SK-N-SH (cell line): ENCODE measurements around the gene NSMCE3. TPM values are rescaled to one million over a fixed set of nuclear protein-coding genes. Genes with fewer than 3 reads are reported as not detected.

ENCODE experiments used
- CTCF ChIA-PET: fragments of 300-600, 350-600 bp; formaldehyde crosslinking; extraction: SDS; loops from one replicate; lab custom pipeline; 2021; lab: Yijun Ruan, JAX
- POLR2A ChIA-PET: fragments of 350-600 bp; sonication (Branson Sonifier 250); formaldehyde crosslinking; extraction: SDS; loops from one replicate; lab custom pipeline; 2020; ENCODE audit warnings: antibody characterized with exemption, inconsistent platforms; lab: Yijun Ruan, JAX
- DNase-seq: peaks from one replicate; pipeline ENCODE4 v3.0.0; 2012
- H2AFZ ChIP-seq: fragments of 200-600 bp; sonication (generic); 2 replicates; pipeline ENCODE4 v1.8.1; 2016; ENCODE audit warnings: antibody characterized with exemption, mild to moderate bottlenecking, low read depth
- H3F3A ChIP-seq: fragments of 200-600 bp; sonication (generic); replicated peaks from 2 replicates; pipeline ENCODE3; 2016; ENCODE audit warnings: antibody characterized with exemption, mild to moderate bottlenecking; ENCODE audit not compliant: insufficient read depth
- H3K27ac ChIP-seq, 2 experiments: fragments of 200-500 bp in 1 of 2; fragments of 200-600 bp in 1 of 2; sonication (Bioruptor generic) in 1 of 2; sonication (generic), shearing (Covaris generic) in 1 of 2; 2 replicates each; pipeline versions ENCODE4 v1.5.1 to v1.6.1; 2014 to 2016; ENCODE audit warnings: low read depth in 2 of 2, inconsistent platforms in 1 of 2, low read length in 1 of 2, mild to moderate bottlenecking in 1 of 2, mixed read lengths in 1 of 2
- H3K27me3 ChIP-seq: fragments of 200-600 bp; sonication (generic), shearing (Covaris generic); 2 replicates; pipeline ENCODE4 v1.6.1; 2016; ENCODE audit warnings: mixed run types; ENCODE audit not compliant: insufficient read depth
- H3K36me3 ChIP-seq, 2 experiments: fragments of 200-500 bp in 1 of 2; fragments of 200-600 bp in 1 of 2; sonication (Bioruptor generic) in 1 of 2; sonication (generic) in 1 of 2; replicated peaks in 1 of 2; 2 replicates each; pipeline versions ENCODE3 to v1.5.1; 2014 to 2016; ENCODE audit warnings: low read length in 1 of 2, mild to moderate bottlenecking in 1 of 2; ENCODE audit not compliant: insufficient read depth in 2 of 2, control insufficient read depth in 1 of 2
- H3K4me1 ChIP-seq, 2 experiments: fragments of 200-500 bp in 1 of 2; fragments of 200-600 bp in 1 of 2; sonication (Bioruptor generic) in 1 of 2; sonication (generic), shearing (Covaris generic) in 1 of 2; 2 replicates each; pipeline versions ENCODE4 v1.5.1 to v1.6.1; 2014 to 2016; ENCODE audit warnings: low read depth in 1 of 2, low read length in 1 of 2, mixed run types in 1 of 2; ENCODE audit not compliant: insufficient read depth in 2 of 2, control insufficient read depth in 1 of 2
- H3K4me2 ChIP-seq: fragments of 200-600 bp; sonication (generic), shearing (Covaris generic); 2 replicates; pipeline ENCODE4 v1.6.1; 2017; ENCODE audit warnings: mixed run types
- H3K4me3 ChIP-seq, 2 experiments: fragments of 200-500 bp in 1 of 2; fragments of 200-600 bp in 1 of 2; sonication (Bioruptor generic) in 1 of 2; sonication (generic), shearing (Covaris generic) in 1 of 2; 2 replicates each; pipeline versions ENCODE4 v1.5.1 to v1.8.1; 2014 to 2016; ENCODE audit warnings: low read depth in 2 of 2, inconsistent platforms in 1 of 2, low read length in 1 of 2, mild to moderate bottlenecking in 1 of 2, mixed read lengths in 1 of 2, moderate library complexity in 1 of 2
- H3K79me2 ChIP-seq: fragments of 200-600 bp; sonication (generic); 2 replicates; pipeline ENCODE4 v1.8.1; 2017; ENCODE audit warnings: mild to moderate bottlenecking; ENCODE audit not compliant: insufficient read depth
- H3K9ac ChIP-seq: fragments of 200-600 bp; sonication (generic); 2 replicates; pipeline ENCODE4 v1.6.1; 2017; ENCODE audit warnings: mixed run types
- H3K9me2 ChIP-seq: fragments of 200-600 bp; sonication (generic); 2 replicates; pipeline ENCODE4 v1.6.1; 2017; ENCODE audit warnings: mixed run types
- H3K9me3 ChIP-seq: fragments of 200-600 bp; sonication (generic); 2 replicates; pipeline ENCODE4 v1.6.1; 2017; ENCODE audit warnings: mixed run types, mild to moderate bottlenecking, moderate library complexity
- H4K20me1 ChIP-seq: fragments of 200-600 bp; sonication (generic); 2 replicates; pipeline ENCODE4 v1.6.1; 2017; ENCODE audit warnings: mild to moderate bottlenecking, mixed run types; ENCODE audit not compliant: insufficient read depth
- ELF1 ChIP-seq: IDR thresholded peaks from 2 replicates; pipeline ENCODE4 v1.4.0; 2012
- EP300 ChIP-seq, 2 experiments: IDR thresholded peaks; 2 replicates each; pipeline versions ENCODE4 v1.4.0 to v1.6.1; 2012; ENCODE audit warnings: borderline replicate concordance in 1 of 2, low read depth in 1 of 2, low read length in 1 of 2
- EZH2phosphoT487 ChIP-seq: fragments of 200-600 bp; sonication (generic); IDR thresholded peaks from 2 replicates; pipeline ENCODE4 v1.6.1; 2017; ENCODE audit warnings: low read depth, mixed run types, mild to moderate bottlenecking, antibody characterized with exemption, moderate library complexity, borderline replicate concordance
- FOXJ3 ChIP-seq: sonication (generic); formaldehyde crosslinking; IDR thresholded peaks from 2 replicates; pipeline ENCODE4 v1.5.1; 2020; ENCODE audit warnings: mild to moderate bottlenecking, missing genetic modification reagents
- IRF3 ChIP-seq: fragments of 150-350 bp; IDR thresholded peaks from 2 replicates; pipeline ENCODE4 v1.6.1; 2016; ENCODE audit warnings: mild to moderate bottlenecking, low read depth, low read length
- JUND ChIP-seq: IDR thresholded peaks from 2 replicates; pipeline ENCODE4 v1.4.0; 2012
- MAX ChIP-seq: IDR thresholded peaks from 2 replicates; pipeline ENCODE4 v1.4.0; 2012; ENCODE audit warnings: low read depth
- MXI1 ChIP-seq: IDR thresholded peaks from 2 replicates; pipeline ENCODE4 v1.6.1; 2012; ENCODE audit warnings: mild to moderate bottlenecking, low read depth, low read length, improper control_type of control experiment
- NFIC ChIP-seq: IDR thresholded peaks from 2 replicates; pipeline ENCODE4 v1.4.0; 2012; ENCODE audit warnings: borderline replicate concordance
- RAD21 ChIP-seq: IDR thresholded peaks from 2 replicates; pipeline ENCODE4 v1.6.1; 2012; ENCODE audit warnings: mild to moderate bottlenecking, low read length
- REST ChIP-seq: IDR thresholded peaks from 2 replicates; pipeline ENCODE4 v1.6.1; 2012; ENCODE audit warnings: mild to moderate bottlenecking, low read depth, low read length, moderate library complexity
- RXRA ChIP-seq: IDR thresholded peaks from 2 replicates; pipeline ENCODE4 v1.4.0; 2012; ENCODE audit warnings: low read depth, mild to moderate bottlenecking, borderline replicate concordance
- USF1 ChIP-seq: IDR thresholded peaks from 2 replicates; pipeline ENCODE4 v1.4.0; 2012; ENCODE audit warnings: low read depth, borderline replicate concordance
- YY1 ChIP-seq: IDR thresholded peaks from 2 replicates; pipeline ENCODE4 v1.4.0; 2012; ENCODE audit warnings: low read depth, mild to moderate bottlenecking
- WGBS: methylation state at CpG from one replicate; pipeline ENCODE4 v1.1.6; 2017; ENCODE audit warnings: low lambda C conversion rate; 5-methylcytosine and 5-hydroxymethylcytosine counted together
- polyA plus RNA-seq, 3 experiments: library from polyadenylated mRNA; depleted of rRNA; stranded (reverse); fragments of >200 nt; gene quantifications; 2 replicates each; pipeline ENCODE4 v1.2.3, GENCODE V29; 2012

NSMCE3 gene
- polyA plus RNA-seq, 1 of the 3 experiments (the other 2 are of a cell fraction), result 5.5 TPM

GRCh38 chr15:29244544-29244943, 25.1 kb downstream of the NSMCE3 start:
- H3K4me1 ChIP-seq, result no peaks in the 10 kb centered on the region; a peak in 1 of 4 replicates
- WGBS, result 66% methylated on average over 7 of the region's 7 CpGs
- H3K9me2 ChIP-seq, result no peaks in the 10 kb centered on the region
- no peaks in the 10 kb centered on the region for H3K27me3 ChIP-seq
- H3F3A ChIP-seq, result no peaks in the 10 kb centered on the region
- ChIA-PET CTCF (interaction anchor here (1.1 kb wide), 1 partner anchor 104 kb away, joined by 3 read pairs; no protein-coding TSS in a partner anchor), POLR2A (no interaction called here)
- H3K4me2 ChIP-seq, result no peak overlapping the region
- H4K20me1 ChIP-seq, result no peaks in the 10 kb centered on the region
- TF ChIP-seq MXI1 (no peak), FOXJ3 (CRISPR knock-in tag) (no peak), YY1 (no peak), MAX (no peak)
- H3K9me3 ChIP-seq, result no peaks in the 10 kb centered on the region
- H2AFZ ChIP-seq, result no peak overlapping the region
- H3K79me2 ChIP-seq, result no peaks in the 10 kb centered on the region
- no peak overlapping the region for H3K4me3 ChIP-seq
- DNase-seq, result no peak
- no peak overlapping the region for H3K9ac ChIP-seq
- no peak overlapping the region for H3K27ac ChIP-seq
- no peaks in the 10 kb centered on the region for H3K36me3 ChIP-seq

- Histone ChIP-seq H3K79me2 (no peaks in the 10 kb centered on the region), H3K4me3 (no peak overlapping the region), H3F3A (no peaks in the 10 kb centered on the region), H2AFZ (no peak overlapping the region), H3K4me2 (no peak overlapping the region), H3K9me2 (no peaks in the 10 kb centered on the region), H3K36me3 (no peaks in the 10 kb centered on the region), H3K27me3 (no peaks in the 10 kb centered on the region), H3K9ac (no peak overlapping the region), H3K27ac (no peak overlapping the region), H3K9me3 (no peaks in the 10 kb centered on the region), H4K20me1 (no peaks in the 10 kb centered on the region), H3K4me1 (no peaks in the 10 kb centered on the region; a peak in 1 of 4 replicates)
- TF ChIP-seq RAD21, result no peak
- TF ChIP-seq ELF1, result no peak
- no peak for TF ChIP-seq JUND
- no peak for TF ChIP-seq YY1
- TF ChIP-seq USF1, result no peak
- TF ChIP-seq IRF3, result no peak
- DNase-seq, result no peak
- POLR2A ChIA-PET, result no interaction called here
- WGBS, result 74% methylated on average over 4 of the region's 4 CpGs
- CTCF ChIA-PET, result interaction anchor here (1.1 kb wide), 1 partner anchor 104 kb away, joined by 3 read pairs; no protein-coding TSS in a partner anchor
Measured at GRCh38 chr15:29244123-29244522, 25.5 kb downstream of the NSMCE3 start.

GRCh38 chr15:29242456-29243242, 27.0 kb downstream of the NSMCE3 start:
- no peak for TF ChIP-seq EZH2phosphoT487
- no peak for TF ChIP-seq EP300 (IDR thresholded peaks at IDR 0.05; ENCODE audit: borderline replicate concordance in 1 of 2, low read depth in 1 of 2, low read length in 1 of 2)
- TF ChIP-seq ELF1, result no peak
- TF ChIP-seq RXRA, result no peak
- TF ChIP-seq REST, result peak; percentile 65; the same call in 1 of the 2 replicates
- TF ChIP-seq NFIC, result no peak
- H3K4me3 ChIP-seq, result no peak overlapping the region
- H3K9ac ChIP-seq, result no peak overlapping the region
- no peaks in the 10 kb centered on the region; a peak in 1 of 4 replicates for H3K4me1 ChIP-seq
- H3F3A ChIP-seq, result no peaks in the 10 kb centered on the region
- H3K4me2 ChIP-seq, result no peak overlapping the region
- no peak for DNase-seq
- H3K9me3 ChIP-seq, result no peaks in the 10 kb centered on the region
- no peak overlapping the region for H3K27ac ChIP-seq
- ChIA-PET POLR2A (no interaction called here), CTCF (no interaction called here)
- H3K27me3 ChIP-seq, result no peaks in the 10 kb centered on the region
- H2AFZ ChIP-seq, result no peak overlapping the region
- no peaks in the 10 kb centered on the region for H4K20me1 ChIP-seq
- 73% methylated on average over 13 of the region's 16 CpGs for WGBS
- no peaks in the 10 kb centered on the region for H3K9me2 ChIP-seq
- H3K79me2 ChIP-seq, result no peaks in the 10 kb centered on the region
- H3K36me3 ChIP-seq, result no peaks in the 10 kb centered on the region
